Hepatocyte (in vitro differentiated cells): ENCODE measurements around the gene SC5D.

Source experiments
- CTCF ChIP-seq: fragments of 200-600 bp; sonication (generic); IDR thresholded peaks from 2 replicates; pipeline ENCODE4 v1.5.1; 2016; ENCODE audit warnings: antibody characterized with exemption, mild to moderate bottlenecking; ENCODE audit not compliant: poor library complexity
- EZH2 ChIP-seq: fragments of 200-600 bp; sonication (generic); IDR thresholded peaks from 2 replicates; pipeline ENCODE4 v1.6.1; 2016; ENCODE audit warnings: antibody characterized with exemption, mild to moderate bottlenecking, borderline replicate concordance
- EZH2phosphoT487 ChIP-seq: fragments of 200-600 bp; sonication (generic); IDR thresholded peaks from one replicate; pipeline ENCODE4 v1.6.1; 2018; ENCODE audit warnings: antibody characterized with exemption, mild to moderate bottlenecking, low read depth, moderate library complexity; ENCODE audit not compliant: unreplicated experiment, severe bottlenecking

DNA sequence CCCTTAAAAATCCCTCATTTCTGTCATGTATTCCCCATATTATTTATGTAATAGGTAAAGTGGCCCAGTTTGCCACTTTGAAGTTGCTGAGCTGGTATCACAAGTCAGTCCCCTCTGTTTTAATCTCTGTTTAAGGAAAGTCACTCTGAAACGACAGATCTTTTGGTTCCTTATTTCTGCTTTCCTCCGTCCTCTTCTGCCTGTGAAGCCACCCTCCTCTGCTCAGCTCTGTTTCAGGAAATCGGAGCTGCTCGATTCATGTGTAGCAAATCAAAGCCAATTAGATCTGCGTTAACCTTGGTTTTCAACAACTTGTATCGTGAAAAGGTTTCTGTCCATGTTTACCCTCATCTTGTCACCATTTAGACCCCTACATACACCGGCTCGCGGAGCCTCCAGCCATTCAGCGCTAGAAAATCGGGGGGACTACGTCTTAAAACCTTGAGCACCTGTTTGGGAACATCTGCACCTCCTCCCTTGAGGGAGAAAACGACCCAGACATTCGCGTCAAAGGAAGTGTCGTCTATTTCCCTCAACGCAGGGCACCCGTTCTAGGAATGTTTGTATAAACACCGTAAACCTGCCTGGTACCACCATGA lies 576 bp upstream of the SC5D start:
- TF ChIP-seq CTCF (no peak), EZH2phosphoT487 (no peak), EZH2 (no peak)
